IMR-90 (cell line): Measurements from ENCODE around the gene ST3GAL4. TPM values are rescaled to one million over a fixed set of nuclear protein-coding genes. Genes with fewer than 3 reads are reported as not detected.

Source experiments
- ATAC-seq: fragments of 200-7000 bp; cut with Tn5 transposase; 2 replicates; pipeline ENCODE4 v1.9.1; 2020; ENCODE audit warnings: low read depth, mild to moderate bottlenecking, moderate library complexity
- BruUV-seq: library from RNA; stranded (reverse); fragments of 400-500 nt; replicated peaks from 2 replicates; lab custom pipeline; 2021; lab: Mats Ljungman, UMichigan
- CTCF ChIA-PET: fragments of 300-600 bp; formaldehyde crosslinking; extraction: SDS; loops from one replicate; lab custom pipeline; 2021; ENCODE audit warnings: antibody characterized with exemption; lab: Yijun Ruan, JAX
- POLR2A ChIA-PET: fragments of 300-600 bp; sonication (Branson Sonifier 250); formaldehyde crosslinking; loops from one replicate; lab custom pipeline; 2022; ENCODE audit warnings: antibody characterized with exemption; ENCODE audit not compliant: unreplicated experiment; lab: Charles Lee
- DNase-seq: peaks from one replicate; pipeline ENCODE4 v3.0.0; 2013
- H2AFZ ChIP-seq: replicated peaks from 2 replicates; pipeline ENCODE3; 2013; ENCODE audit warnings: low read length, mild to moderate bottlenecking; ENCODE audit not compliant: poor library complexity
- H2AK5ac ChIP-seq: 2 replicates; pipeline ENCODE4 v1.6.1; 2013; ENCODE audit warnings: low read depth, low read length, inconsistent platforms
- H2AK9ac ChIP-seq: replicated peaks from 2 replicates; pipeline ENCODE3; 2013; ENCODE audit warnings: mild to moderate bottlenecking, low read depth, low read length, moderate library complexity; ENCODE audit not compliant: poor library complexity
- H2BK120ac ChIP-seq: 2 replicates; pipeline ENCODE4 v1.6.1; 2013; ENCODE audit warnings: low read depth, low read length, inconsistent platforms
- H2BK15ac ChIP-seq: 3 replicates; pipeline ENCODE4 v1.6.1; 2013; ENCODE audit warnings: low read depth, low read length, inconsistent platforms
- H2BK20ac ChIP-seq: 2 replicates; pipeline ENCODE4 v1.6.1; 2013; ENCODE audit warnings: low read depth, mild to moderate bottlenecking, inconsistent platforms, low read length, moderate library complexity
- H2BK5ac ChIP-seq: 2 replicates; pipeline ENCODE4 v1.6.1; 2013; ENCODE audit warnings: mild to moderate bottlenecking, low read depth, low read length, inconsistent platforms; ENCODE audit not compliant: poor library complexity, severe bottlenecking
- H3K14ac ChIP-seq: replicated peaks from 2 replicates; pipeline ENCODE4 v1.6.1; 2013; ENCODE audit warnings: low read depth, low read length, inconsistent platforms
- H3K18ac ChIP-seq: 2 replicates; pipeline ENCODE4 v1.6.1; 2013; ENCODE audit warnings: low read depth, low read length, control low read depth
- H3K23ac ChIP-seq: 2 replicates; pipeline ENCODE4 v1.6.1; 2013; ENCODE audit warnings: low read depth, low read length, inconsistent platforms
- H3K27ac ChIP-seq: 2 replicates; pipeline ENCODE4 v1.5.1; 2013; ENCODE audit warnings: mild to moderate bottlenecking, control low read depth, low read length; ENCODE audit not compliant: insufficient read depth
- H3K27me3 ChIP-seq: 2 replicates; pipeline ENCODE4 v1.6.1; 2013; ENCODE audit warnings: low read length; ENCODE audit not compliant: control insufficient read depth, insufficient read depth
- H3K36me3 ChIP-seq: 2 replicates; pipeline ENCODE4 v1.6.1; 2013; ENCODE audit warnings: low read length, mixed read lengths; ENCODE audit not compliant: control insufficient read depth, insufficient read depth
- H3K4ac ChIP-seq: 2 replicates; pipeline ENCODE4 v1.6.1; 2013; ENCODE audit warnings: low read depth, low read length, inconsistent platforms
- H3K4me1 ChIP-seq: 2 replicates; pipeline ENCODE4 v1.6.1; 2013; ENCODE audit warnings: low read length, mixed read lengths; ENCODE audit not compliant: control insufficient read depth, insufficient read depth
- H3K4me2 ChIP-seq: 2 replicates; pipeline ENCODE4 v1.6.1; 2013; ENCODE audit warnings: low read depth, mild to moderate bottlenecking, control low read depth, low read length, moderate library complexity
- H3K4me3 ChIP-seq: 2 replicates; pipeline ENCODE4 v1.5.1; 2013; ENCODE audit warnings: low read depth, mild to moderate bottlenecking, control low read depth, low read length, moderate library complexity; ENCODE audit not compliant: insufficient read depth
- H3K56ac ChIP-seq: 2 replicates; pipeline ENCODE4 v1.6.1; 2013; ENCODE audit warnings: low read length, inconsistent platforms; ENCODE audit not compliant: insufficient read depth; ENCODE audit errors: extremely low read depth
- H3K79me1 ChIP-seq, 2 experiments: 2 replicates each; pipeline ENCODE4 v1.6.1; 2013; ENCODE audit warnings: low read length in 2 of 2, inconsistent platforms in 1 of 2, low read depth in 1 of 2
- H3K9ac ChIP-seq: 2 replicates; pipeline ENCODE4 v1.6.1; 2013; ENCODE audit warnings: low read depth, low read length, control low read depth
- H3K9me1 ChIP-seq: 2 replicates; pipeline ENCODE4 v1.6.1; 2013; ENCODE audit warnings: low read length, inconsistent platforms; ENCODE audit not compliant: insufficient read depth
- H3K9me3 ChIP-seq: 2 replicates; pipeline ENCODE4 v1.6.1; 2013; ENCODE audit warnings: low read length; ENCODE audit not compliant: control insufficient read depth, insufficient read depth
- H4K20me1 ChIP-seq: 2 replicates; pipeline ENCODE4 v1.6.1; 2013; ENCODE audit warnings: low read length, inconsistent platforms; ENCODE audit not compliant: insufficient read depth
- H4K5ac ChIP-seq: 2 replicates; pipeline ENCODE4 v1.6.1; 2013; ENCODE audit warnings: mild to moderate bottlenecking, low read depth, low read length, control low read depth
- H4K8ac ChIP-seq, 2 experiments: 2 replicates each; pipeline ENCODE4 v1.6.1; 2013; ENCODE audit warnings: low read depth in 2 of 2, low read length in 2 of 2, control low read depth in 1 of 2, inconsistent platforms in 1 of 2
- H4K91ac ChIP-seq: 2 replicates; pipeline ENCODE4 v1.6.1; 2013; ENCODE audit warnings: low read depth, low read length, inconsistent platforms; ENCODE audit not compliant: insufficient read depth
- BHLHE40 ChIP-seq: fragments of 150-350 bp; IDR thresholded peaks from 2 replicates; pipeline ENCODE4 v1.6.1; 2016; ENCODE audit warnings: mild to moderate bottlenecking, low read depth, low read length
- CEBPB ChIP-seq: IDR thresholded peaks from 2 replicates; pipeline ENCODE4 v1.6.1; 2012; ENCODE audit warnings: low read depth, low read length, improper control_type of control experiment
- MAFK ChIP-seq: IDR thresholded peaks from 2 replicates; pipeline ENCODE4 v1.6.1; 2012; ENCODE audit warnings: low read depth, low read length, improper control_type of control experiment
- MAZ ChIP-seq: IDR thresholded peaks from 2 replicates; pipeline ENCODE4 v1.6.1; 2012; ENCODE audit warnings: low read depth, mild to moderate bottlenecking, low read length, improper control_type of control experiment, moderate library complexity, borderline replicate concordance
- MXI1 ChIP-seq: IDR thresholded peaks from 2 replicates; pipeline ENCODE4 v1.6.1; 2012; ENCODE audit warnings: low read depth, mild to moderate bottlenecking, low read length, moderate library complexity, borderline replicate concordance
- NFE2L2 ChIP-seq: fragments of 150-350 bp; IDR thresholded peaks from 2 replicates; pipeline ENCODE4 v1.6.1; 2016; ENCODE audit warnings: low read depth, mild to moderate bottlenecking, low read length
- RAD21 ChIP-seq: IDR thresholded peaks from 2 replicates; pipeline ENCODE4 v1.6.1; 2012; ENCODE audit warnings: low read length, improper control_type of control experiment
- RFX5 ChIP-seq: IDR thresholded peaks from 2 replicates; pipeline ENCODE4 v1.8.0; 2012; ENCODE audit warnings: low read depth, mild to moderate bottlenecking, low read length, moderate library complexity
- SMC3 ChIP-seq: fragments of 150-350 bp; IDR thresholded peaks from 2 replicates; pipeline ENCODE4 v1.6.1; 2016; ENCODE audit warnings: low read depth, mild to moderate bottlenecking, antibody characterized with exemption, low read length, moderate library complexity
- WGBS, 2 experiments: methylation state at CpG; one replicate each; pipeline versions ENCODE4 v1.1.5 to v1.1.7; 2013; ENCODE audit warnings: missing lambda C conversion rate in 2 of 2; ENCODE audit not compliant: insufficient read length in 1 of 2; ENCODE audit errors: extremely low coverage in 2 of 2; 5-methylcytosine and 5-hydroxymethylcytosine counted together
- dilution Hi-C: fragments of 300-500 bp; cut with HindIII; formaldehyde crosslinking; loops from one replicate; pipeline ENCODE4 v1.14.3; 2018; ENCODE audit warnings: low sequenced_read_pairs; ENCODE audit not compliant: unreplicated experiment
- in situ Hi-C: fragments of 300-500 bp; cut with MboI; formaldehyde crosslinking; loops from 3 replicates; pipeline ENCODE4 v1.14.3; 2019; ENCODE audit warnings: low sequenced_read_pairs, inconsistent platforms, mixed read lengths
- intact Hi-C: fragments of 100-400 bp; cut with micrococcal nuclease; formaldehyde crosslinking; loops from 2 replicates; pipeline ENCODE4 v1.10.0; 2022
- polyA plus RNA-seq, 3 experiments: library from polyadenylated mRNA; depleted of rRNA; stranded (reverse); fragments of >200 nt; gene quantifications; 2 replicates each; pipeline ENCODE4 v1.2.3, GENCODE V29; 2012; ENCODE audit warnings: low replicate concordance in 1 of 3
- total RNA-seq: library from RNA; depleted of rRNA; stranded (reverse); fragments of >200 nt; gene quantifications from 2 replicates; pipeline ENCODE4 v1.2.3, GENCODE V29; 2012

ST3GAL4 gene
- total and polyA plus RNA-seq, 2 of the 4 experiments (the other 2 are of a cell fraction) = 17.0 to 19.7 TPM

DNA sequence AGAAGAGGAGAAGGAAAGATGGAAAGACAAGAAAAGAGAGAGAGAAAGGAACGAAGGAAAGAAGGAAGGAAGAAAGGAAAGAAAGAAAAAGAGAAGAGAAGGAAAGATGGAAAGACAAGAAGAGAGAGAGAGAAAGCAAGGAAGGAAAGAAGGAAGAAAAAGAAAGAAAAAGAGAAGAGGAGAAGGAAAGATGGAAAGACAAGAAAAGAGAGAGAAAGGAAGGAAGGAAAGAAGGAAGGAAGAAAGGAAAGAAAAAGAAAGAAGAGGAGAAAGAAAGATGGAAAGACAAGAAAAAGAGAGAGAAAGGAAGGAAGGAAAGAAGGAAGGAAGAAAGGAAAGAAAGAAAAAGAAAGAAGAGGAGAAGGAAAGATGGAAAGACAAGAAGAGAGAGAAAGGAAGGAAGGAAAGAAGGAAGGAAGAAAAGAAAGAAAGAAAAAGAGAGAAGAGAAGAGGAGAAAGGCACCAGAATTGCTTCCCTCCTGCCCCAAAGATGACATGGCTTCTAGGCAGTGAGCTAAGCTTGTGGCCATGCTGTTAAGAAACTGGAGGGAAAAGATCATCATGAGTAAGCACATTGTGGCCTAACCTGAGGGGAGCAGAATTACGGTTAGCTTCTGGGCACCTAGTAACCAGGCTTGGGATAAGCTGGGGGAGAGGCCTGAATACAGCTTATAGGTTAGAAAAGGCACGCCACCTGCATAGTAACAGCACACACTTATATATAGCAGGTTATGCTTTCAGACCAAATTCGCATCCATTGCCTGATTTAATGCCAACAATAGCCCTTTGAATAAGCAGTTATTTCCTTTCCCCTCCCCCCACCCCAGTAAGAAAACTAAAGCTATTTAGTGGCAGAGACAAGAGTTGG is 2.3 kb upstream of the ST3GAL4 start:
- H4K20me1 ChIP-seq = no peaks in the 10 kb centered on the region
- H2AK5ac ChIP-seq = peak overlapping the region; percentile 25
- H3K18ac ChIP-seq = no peak overlapping the region; the same call in 1 of the 2 replicates
- no peak overlapping the region; the same call in 1 of the 2 replicates for H4K5ac ChIP-seq
- H2AK9ac ChIP-seq = peak overlapping the region; percentile 47
- in situ Hi-C loops (no loop called here), intact Hi-C loops (no loop called here), dilution Hi-C loops (no loop called here)
- POLR2A ChIA-PET = no interaction called here
- no peak overlapping the region for H3K9ac ChIP-seq
- H3K9me3 ChIP-seq = no peaks in the 10 kb centered on the region
- H3K14ac ChIP-seq = peak overlapping the region; percentile 61; the same call in 1 of the 2 replicates
- peak overlapping the region; percentile 53; the same call in 1 of the 2 replicates for H2BK20ac ChIP-seq
- peaks cover 23% of the 10 kb centered on the region for H3K9me1 ChIP-seq
- 0 out of 3 replicates have a peak overlapping the region, but pooled peaks have one; percentile 32 for H2BK15ac ChIP-seq
- H4K8ac ChIP-seq = peak overlapping the region in 1 of 2 experiments; percentile 46; a peak in 2 of 4 replicates
- H3K4me1 ChIP-seq = peaks cover 23% of the 10 kb centered on the region
- DNase-seq (peak; percentile 75), ATAC-seq (no peak)
- peak overlapping the region; percentile 41 for H3K4me2 ChIP-seq
- H3K4me3 ChIP-seq = no peak overlapping the region
- peak overlapping the region; percentile 27 for H3K4ac ChIP-seq
- H3K36me3 ChIP-seq = no peaks in the 10 kb centered on the region
- TF ChIP-seq MAFK (peak; percentile 62), SMC3 (no peak), CEBPB (no peak), MXI1 (peak; percentile 66; the same call in 1 of the 2 replicates), MAZ (no peak), NFE2L2 (peak; percentile 89), BHLHE40 (no peak), RAD21 (no peak), RFX5 (no peak)
- H3K27me3 ChIP-seq = no peaks in the 10 kb centered on the region
- peak overlapping the region; percentile 32; the same call in 1 of the 2 replicates for H3K23ac ChIP-seq
- WGBS, 2 experiments = 85% methylated on average over 1 of the region's 4 CpGs; no CpG with 5 or more reads in 1 of the 2 experiments
- no peak overlapping the region for H3K56ac ChIP-seq
- no peak overlapping the region for H2AFZ ChIP-seq
- H3K27ac ChIP-seq = 0 out of 2 replicates have a peak overlapping the region, but pooled peaks have one; percentile 20
- BruUV-seq = no TSS peak
- H4K91ac ChIP-seq = peak overlapping the region; percentile 5; the same call in 1 of the 2 replicates
- peak overlapping the region; percentile 11 for H2BK120ac ChIP-seq
- H2BK5ac ChIP-seq = peak overlapping the region; percentile 77
- CTCF ChIA-PET = interaction anchor here (0.6 to 1.2 kb wide), 2 partner anchors 21 to 41 kb away, joined by 4 to 8 read pairs; no protein-coding TSS in a partner anchor
- H3K79me1 ChIP-seq = peaks cover 37 to 85% of the 10 kb centered on the region in 2 experiments
